Articular chondrocyte of knee joint (primary cell): ENCODE data around the gene CANT1. TPM values are rescaled to one million over a fixed set of nuclear protein-coding genes. Genes with fewer than 3 reads are reported as not detected.

Experiments
- total RNA-seq: library from RNA; depleted of rRNA; stranded (reverse); fragments of >200 nt; gene quantifications from 2 replicates; pipeline ENCODE4 v1.2.3, GENCODE V29; 2012

Gene CANT1
- total RNA-seq: 40.6 and 44.2 TPM in 2 replicates

GRCh38 chr17:79009397-79010303 is at the start of gene CANT1:
Gene CANT1 (minus strand): TSS chr17:79009764. CDS start chr17:78997622, 12,142 bp downstream.

DNA sequence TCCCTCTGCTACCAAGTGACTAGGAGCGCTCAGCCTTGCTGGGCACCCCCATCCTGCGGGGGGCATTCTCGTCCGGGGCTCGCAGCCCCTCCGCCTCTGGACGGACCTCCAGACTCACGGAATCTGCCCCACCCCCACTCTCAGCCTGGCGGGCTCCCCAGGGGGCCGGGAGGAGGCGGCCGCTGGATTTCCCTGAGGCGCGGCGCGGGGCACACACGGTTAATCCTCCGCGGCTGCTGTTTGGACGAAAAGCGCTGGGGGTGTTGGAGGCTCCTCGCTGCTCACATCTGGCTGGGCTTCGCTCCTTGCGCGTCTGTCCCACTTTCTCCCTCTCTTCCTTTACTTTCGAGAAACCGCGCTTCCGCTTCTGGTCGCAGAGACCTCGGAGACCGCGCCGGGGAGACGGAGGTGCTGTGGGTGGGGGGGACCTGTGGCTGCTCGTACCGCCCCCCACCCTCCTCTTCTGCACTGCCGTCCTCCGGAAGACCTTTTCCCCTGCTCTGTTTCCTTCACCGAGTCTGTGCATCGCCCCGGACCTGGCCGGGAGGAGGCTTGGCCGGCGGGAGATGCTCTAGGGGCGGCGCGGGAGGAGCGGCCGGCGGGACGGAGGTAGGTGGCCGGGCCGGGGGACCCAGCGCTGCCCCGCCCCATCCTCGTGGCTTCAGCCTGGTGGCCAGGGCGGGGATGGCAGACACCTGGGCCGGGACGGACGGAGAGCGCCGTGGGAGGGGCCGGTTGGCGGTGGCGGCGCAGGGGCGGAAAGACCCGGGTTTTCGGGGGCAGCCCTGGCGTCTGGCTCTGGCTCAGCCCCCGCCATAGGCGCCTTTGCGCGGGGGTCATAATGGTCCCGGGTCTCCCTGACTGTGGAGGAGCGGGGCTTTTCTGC is 14.6 kb upstream of the CANT1 start, which contains the start of gene C1QTNF1:
TSS of gene C1QTNF1 (plus strand) at position 284 of the 886 bp plus-strand sequence. CDS start 19,800 bp downstream, outside the sequence.

GRCh38 chr17:78979780-78980623 is 29.6 kb downstream of the CANT1 start, which contains the start of gene LGALS3BP:
Gene LGALS3BP (minus strand): TSS chr17:78979923. CDS start chr17:78977191, 2,732 bp downstream.

Other genes starting within 250 kb of the CANT1 start
- 19.2 and 20.1 TPM in 2 replicates for gene CYTH1, start 227.5 kb downstream of the CANT1 start, total RNA-seq
- 23.0 and 25.7 TPM in 2 replicates for gene USP36, start 168.9 kb downstream of the CANT1 start, total RNA-seq
- gene CEP295NL, start 106.6 kb downstream of the CANT1 start, total RNA-seq: 3.2 and 3.8 TPM in 2 replicates
- gene TIMP2, start 84.4 kb downstream of the CANT1 start, total RNA-seq: 152 and 193 TPM in 2 replicates
- 4.3 and 5.5 TPM in 2 replicates for gene LGALS3BP, start 29.8 kb downstream of the CANT1 start, total RNA-seq
- 17.3 and 39.5 TPM in 2 replicates for gene C1QTNF1, start 14.4 kb upstream of the CANT1 start, total RNA-seq
- 10.7 and 11.3 TPM in 2 replicates for gene ENGASE, start 65.1 kb upstream of the CANT1 start, total RNA-seq